ENCODE results near the gene FAM120B.

GRCh38 chr6:170368544-170368943 is 62.0 kb downstream of the FAM120B start:
- no peak for TF ChIP-seq CTCF (IDR thresholded peaks at IDR 0.05; ENCODE audit: insufficient read depth, low read length)
- TF ChIP-seq, protein P1, sequence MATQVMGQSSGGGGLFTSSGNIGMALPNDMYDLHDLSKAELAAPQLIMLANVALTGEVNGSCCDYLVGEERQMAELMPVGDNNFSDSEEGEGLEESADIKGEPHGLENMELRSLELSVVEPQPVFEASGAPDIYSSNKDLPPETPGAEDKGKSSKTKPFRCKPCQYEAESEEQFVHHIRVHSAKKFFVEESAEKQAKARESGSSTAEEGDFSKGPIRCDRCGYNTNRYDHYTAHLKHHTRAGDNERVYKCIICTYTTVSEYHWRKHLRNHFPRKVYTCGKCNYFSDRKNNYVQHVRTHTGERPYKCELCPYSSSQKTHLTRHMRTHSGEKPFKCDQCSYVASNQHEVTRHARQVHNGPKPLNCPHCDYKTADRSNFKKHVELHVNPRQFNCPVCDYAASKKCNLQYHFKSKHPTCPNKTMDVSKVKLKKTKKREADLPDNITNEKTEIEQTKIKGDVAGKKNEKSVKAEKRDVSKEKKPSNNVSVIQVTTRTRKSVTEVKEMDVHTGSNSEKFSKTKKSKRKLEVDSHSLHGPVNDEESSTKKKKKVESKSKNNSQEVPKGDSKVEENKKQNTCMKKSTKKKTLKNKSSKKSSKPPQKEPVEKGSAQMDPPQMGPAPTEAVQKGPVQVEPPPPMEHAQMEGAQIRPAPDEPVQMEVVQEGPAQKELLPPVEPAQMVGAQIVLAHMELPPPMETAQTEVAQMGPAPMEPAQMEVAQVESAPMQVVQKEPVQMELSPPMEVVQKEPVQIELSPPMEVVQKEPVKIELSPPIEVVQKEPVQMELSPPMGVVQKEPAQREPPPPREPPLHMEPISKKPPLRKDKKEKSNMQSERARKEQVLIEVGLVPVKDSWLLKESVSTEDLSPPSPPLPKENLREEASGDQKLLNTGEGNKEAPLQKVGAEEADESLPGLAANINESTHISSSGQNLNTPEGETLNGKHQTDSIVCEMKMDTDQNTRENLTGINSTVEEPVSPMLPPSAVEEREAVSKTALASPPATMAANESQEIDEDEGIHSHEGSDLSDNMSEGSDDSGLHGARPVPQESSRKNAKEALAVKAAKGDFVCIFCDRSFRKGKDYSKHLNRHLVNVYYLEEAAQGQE (IDR thresholded peaks at IDR 0.05; ENCODE audit: insufficient replicate concordance, low read depth), result no peak
- TF ChIP-seq POLR2AphosphoS5 (IDR thresholded peaks at IDR 0.05; ENCODE audit: low read depth), result no peak
- no peak for TF ChIP-seq GABPA (IDR thresholded peaks at IDR 0.05; ENCODE audit: low read depth)
- TF ChIP-seq SPI1 (IDR thresholded peaks at IDR 0.05; ENCODE audit: borderline replicate concordance, low read depth), result no peak

Measured in HL-60 (cell line).